Stomach (tissue), 9 donors: ENCODE data around the gene PTPRC. TPM values are rescaled to one million over a fixed set of nuclear protein-coding genes. Genes with fewer than 3 reads are reported as not detected.

ENCODE experiments used
- DNase-seq, 2 donors: peaks; one replicate each; pipeline versions ENCODE4 v3.0.0 to v3.0.0-alpha.2; 2013 to 2019
- H3K27ac ChIP-seq, 5 donors: fragments of 200-600 bp in 4 of 5; sonication (generic) in 4 of 5; one replicate each; pipeline ENCODE4 v1.5.1; 2013 to 2019; ENCODE audit warnings: mild to moderate bottlenecking in 1 of 5, moderate library complexity in 1 of 5
- H3K27me3 ChIP-seq, 3 donors: fragments of 200-600 bp; sonication (generic); one replicate each; pipeline ENCODE4 v1.5.1; 2017 to 2019; ENCODE audit warnings: mixed run types in 1 of 3
- H3K36me3 ChIP-seq, 4 donors: fragments of 200-600 bp; sonication (generic); 1 replicate in 3 of 4; 2 replicates in 1 of 4; pipeline ENCODE4 v1.5.1; 2016 to 2019
- H3K4me1 ChIP-seq, 4 donors: fragments of 200-600 bp; sonication (generic); one replicate each; pipeline ENCODE4 v1.5.1; 2016 to 2019
- H3K4me3 ChIP-seq, 4 donors: fragments of 200-600 bp; sonication (generic) in 3 of 4; one replicate each; pipeline ENCODE4 v1.5.1; 2016 to 2019; ENCODE audit warnings: mild to moderate bottlenecking in 1 of 4
- H3K9me3 ChIP-seq, 4 donors: fragments of 200-600 bp; sonication (generic); one replicate each; pipeline ENCODE4 v1.5.1; 2016 to 2019
- CTCF ChIP-seq, 7 experiments: fragments of 450-650 bp in 4 of 7; fragments of 200-600 bp in 3 of 7; sonication (generic) in 3 of 7; IDR thresholded peaks; one replicate each; pipeline ENCODE4 v1.5.1; 2016 to 2019; ENCODE audit warnings: antibody characterized with exemption in 7 of 7, control low read depth in 2 of 7, mild to moderate bottlenecking in 1 of 7
- EP300 ChIP-seq: sonication (generic); formaldehyde crosslinking; IDR thresholded peaks from one replicate; pipeline ENCODE4 v1.6.1; 2017; ENCODE audit warnings: antibody characterized with exemption
- POLR2A ChIP-seq, 4 donors: fragments of 450-650 bp; IDR thresholded peaks; one replicate each; pipeline ENCODE4 v1.6.1; 2016; ENCODE audit warnings: antibody characterized with exemption in 4 of 4, control low read depth in 2 of 4, mild to moderate bottlenecking in 1 of 4, moderate library complexity in 1 of 4
- POLR2AphosphoS5 ChIP-seq, 3 donors: sonication (generic); formaldehyde crosslinking; IDR thresholded peaks; one replicate each; pipeline ENCODE4 v1.6.1; 2016; ENCODE audit warnings: antibody characterized with exemption in 3 of 3
- WGBS, 5 donors: extraction: QIAGEN DNeasy Blood & Tissue Kit in 3 of 5; methylation state at CpG; one replicate each; pipeline versions ENCODE4 v1.1.5 to v1.1.7; 2013 to 2018; 5-methylcytosine and 5-hydroxymethylcytosine counted together
- intact Hi-C: fragments of 100-400 bp; cut with DNase I; formaldehyde crosslinking; loops from one replicate; pipeline ENCODE4 v1.15.1; 2023; ENCODE audit warnings: low total_unique reads
- polyA plus RNA-seq, 3 donors: library from polyadenylated mRNA; stranded (reverse); fragments of 200-250 nt; gene quantifications; one replicate each; pipeline ENCODE4 v1.2.3, GENCODE V29; 2013
- total RNA-seq, 5 donors: library from RNA; depleted of rRNA; stranded (reverse); fragments of >200 nt; gene quantifications; one replicate each; pipeline versions ENCODE4 v1.1.0 to v1.2.3, GENCODE V29; 2014 to 2016
- donor health status: healthy with polysubstance abuse.
- donor health status: Bipolar disorder and iron deficiency.
- donor health status: healthy.

PTPRC gene
- total and polyA plus RNA-seq, 8 donors, result 0.58 to 50.9 (median 15.2) TPM

- DNase-seq, result no peak
- Histone ChIP-seq H3K27ac (no peak overlapping the region), H3K27me3 (no peaks in the 10 kb centered on the region), H3K9me3 (no peaks in the 10 kb centered on the region), H3K36me3 (no peaks in the 10 kb centered on the region), H3K4me3 (no peak overlapping the region), H3K4me1 (no peaks in the 10 kb centered on the region)
- intact Hi-C loops, result no loop called here
- TF ChIP-seq CTCF (IDR thresholded peaks at IDR 0.05) (no peak), EP300 (no peak), POLR2A (IDR thresholded peaks at IDR 0.05) (no peak)
- 28 to 48% (median 42%) methylated on average over 1 of the region's 1 CpG for whole genome bisulfite sequencing, 5 donors
Measured at GRCh38 chr1:198780376-198780775, 141.5 kb downstream of the PTPRC start.

GRCh38 chr1:198788561-198789064, 149.8 kb downstream of the PTPRC start:
- Histone ChIP-seq H3K36me3 (no peaks in the 10 kb centered on the region), H3K4me1 (no peaks in the 10 kb centered on the region), H3K27ac (no peak overlapping the region), H3K9me3 (no peaks in the 10 kb centered on the region), H3K4me3 (no peak overlapping the region), H3K27me3 (no peaks in the 10 kb centered on the region)
- peak in 1 of 2 donors; percentile 53 for DNase-seq
- 24 to 45% (median 33%) methylated on average over 3 of the region's 3 CpGs for WGBS, 5 donors
- intact Hi-C loops, result no loop called here
- TF ChIP-seq POLR2AphosphoS5 (IDR thresholded peaks at IDR 0.05) (no peak), POLR2A (IDR thresholded peaks at IDR 0.05) (no peak), CTCF (IDR thresholded peaks at IDR 0.05) (no peak), EP300 (no peak)

DNA sequence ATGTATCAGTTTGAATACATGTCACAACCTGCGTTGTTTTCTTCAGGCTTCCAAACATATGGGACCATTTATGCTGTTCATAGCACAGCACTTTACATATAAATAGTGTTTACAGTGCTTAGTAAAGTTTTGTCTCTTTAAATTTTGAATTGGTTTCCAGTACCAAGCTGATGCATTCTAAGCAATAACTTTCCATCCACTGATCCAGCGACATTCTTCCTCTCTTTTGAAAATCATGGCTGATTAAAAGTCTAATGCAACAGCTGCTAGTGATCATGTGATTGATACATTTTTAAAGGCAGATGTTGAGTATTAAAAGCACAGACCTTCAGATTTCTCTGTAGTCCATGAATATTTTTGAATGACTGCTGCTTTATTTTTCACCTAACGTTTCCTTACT, 154.9 kb downstream of the PTPRC start:
- TF ChIP-seq EP300 (no peak), POLR2AphosphoS5 (IDR thresholded peaks at IDR 0.05) (no peak), CTCF (IDR thresholded peaks at IDR 0.05) (no peak), POLR2A (IDR thresholded peaks at IDR 0.05) (no peak)
- Histone ChIP-seq H3K4me3 (no peak overlapping the region), H3K4me1 (no peaks in the 10 kb centered on the region), H3K27me3 (no peaks in the 10 kb centered on the region), H3K36me3 (no peaks in the 10 kb centered on the region), H3K9me3 (peaks cover 3 to 25% (median 12%) of the 10 kb centered on the region in 4 donors), H3K27ac (no peak overlapping the region)
- no peak for DNase-seq
- intact Hi-C loops, result no loop called here
- 70 to 88% (median 84%) methylated on average over 3 of the region's 3 CpGs for WGBS, 5 donors

GRCh38 chr1:198794498-198794897, 155.7 kb downstream of the PTPRC start:
- no peak overlapping the region for H3K27ac ChIP-seq
- H3K4me1 ChIP-seq, result no peaks in the 10 kb centered on the region
- intact Hi-C loops, result no loop called here
- no peak overlapping the region for H3K4me3 ChIP-seq
- TF ChIP-seq EP300, result no peak
- TF ChIP-seq POLR2A (IDR thresholded peaks at IDR 0.05), result no peak
- TF ChIP-seq CTCF (IDR thresholded peaks at IDR 0.05), result no peak
- TF ChIP-seq POLR2AphosphoS5 (IDR thresholded peaks at IDR 0.05), result no peak
- H3K36me3 ChIP-seq, result no peaks in the 10 kb centered on the region
- H3K27me3 ChIP-seq, result no peaks in the 10 kb centered on the region
- H3K9me3 ChIP-seq, result peaks cover 3 to 25% (median 12%) of the 10 kb centered on the region in 4 donors
- no peak for DNase-seq
